HCT116 (cell line): ENCODE data around the gene KRTAP12-1.

ENCODE experiments used
- ATF3 ChIP-seq: IDR thresholded peaks from 2 replicates; pipeline ENCODE4 v1.6.1; 2012
- CTCF ChIP-seq, 3 experiments: fragments of 200-600 bp in 1 of 3; sonication (generic) in 1 of 3; IDR thresholded peaks in 2 of 3; conservative IDR thresholded peaks in 1 of 3; 2 replicates each; pipeline ENCODE4 v1.5.1; 2012 to 2017; ENCODE audit warnings: low read depth in 2 of 3, low read length in 2 of 3, antibody characterized with exemption in 1 of 3, borderline replicate concordance in 1 of 3, control low read depth in 1 of 3, mild to moderate bottlenecking in 1 of 3, mixed read lengths in 1 of 3, mixed run types in 1 of 3, moderate library complexity in 1 of 3; ENCODE audit not compliant: insufficient read depth in 1 of 3
- ELF1 ChIP-seq: IDR thresholded peaks from 2 replicates; pipeline ENCODE4 v1.6.1; 2012; ENCODE audit warnings: low read depth, borderline replicate concordance
- EZH2phosphoT487 ChIP-seq: fragments of 200-600 bp; IDR thresholded peaks from 2 replicates; pipeline ENCODE4 v1.6.1; 2018; ENCODE audit warnings: antibody characterized with exemption, borderline replicate concordance
- JUND ChIP-seq: IDR thresholded peaks from 2 replicates; pipeline ENCODE4 v1.6.1; 2012
- POLR2A ChIP-seq: IDR thresholded peaks from 2 replicates; pipeline ENCODE4 v1.7.0; 2011; ENCODE audit warnings: borderline replicate concordance; ENCODE audit not compliant: insufficient read depth, insufficient read length; ENCODE audit errors: extremely low read depth
- POLR2AphosphoS5 ChIP-seq: IDR thresholded peaks from 2 replicates; pipeline ENCODE4 v1.6.1; 2011; ENCODE audit warnings: mild to moderate bottlenecking, low read depth, low read length, moderate library complexity
- RAD21 ChIP-seq: IDR thresholded peaks from 2 replicates; pipeline ENCODE4 v1.6.1; 2012; ENCODE audit warnings: low read depth, mild to moderate bottlenecking
- SP1 ChIP-seq: IDR thresholded peaks from 2 replicates; pipeline ENCODE4 v1.6.1; 2012; ENCODE audit warnings: low read depth
- ZBTB33 ChIP-seq: IDR thresholded peaks from 2 replicates; pipeline ENCODE4 v1.6.1; 2011; ENCODE audit warnings: mild to moderate bottlenecking, low read length, moderate library complexity; ENCODE audit not compliant: insufficient replicate concordance; ENCODE audit errors: extremely low read depth
- ZFX ChIP-seq: fragments of 450-650 bp; IDR thresholded peaks from 2 replicates; pipeline ENCODE4 v1.6.1; 2017
- ZNF274 ChIP-seq: fragments of 200-500 bp; sonication (Bioruptor generic); IDR thresholded peaks from 2 replicates; pipeline ENCODE4 v1.6.1; 2014; ENCODE audit warnings: mild to moderate bottlenecking, low read depth, low read length, inconsistent platforms

GRCh38 chr21:44708213-44708865 is 26.4 kb upstream of the KRTAP12-1 start:
- no peak for TF ChIP-seq ATF3
- TF ChIP-seq POLR2AphosphoS5: no peak
- no peak for TF ChIP-seq JUND
- TF ChIP-seq POLR2A: no peak
- no peak for TF ChIP-seq CTCF (IDR thresholded peaks at IDR 0.05 in 2 of 3, conservative IDR thresholded peaks at IDR 0.05 in 1 of 3; ENCODE audit: borderline replicate concordance in 1 of 3, insufficient read depth in 1 of 3, low read depth in 2 of 3, low read length in 2 of 3)
- no peak for TF ChIP-seq ZFX
- no peak for TF ChIP-seq SP1
- no peak for TF ChIP-seq ELF1
- TF ChIP-seq ZBTB33: no peak
- TF ChIP-seq ZNF274: no peak
- TF ChIP-seq RAD21: no peak
- TF ChIP-seq EZH2phosphoT487: no peak
